HCT116 (cell line): Measurements from ENCODE around the gene HIPK2.
"Not testable (repeated sequence)": the region's sequence is repeated elsewhere in the genome, so short reads cannot be mapped to it uniquely, and the experiment has no call there.

Experiments
- CTCF ChIP-seq, 3 experiments: fragments of 200-600 bp in 1 of 3; sonication (generic) in 1 of 3; IDR thresholded peaks in 2 of 3; conservative IDR thresholded peaks in 1 of 3; 2 replicates each; pipeline ENCODE4 v1.5.1; 2012 to 2017; ENCODE audit warnings: low read depth in 2 of 3, low read length in 2 of 3, antibody characterized with exemption in 1 of 3, borderline replicate concordance in 1 of 3, control low read depth in 1 of 3, mild to moderate bottlenecking in 1 of 3, mixed read lengths in 1 of 3, mixed run types in 1 of 3, moderate library complexity in 1 of 3; ENCODE audit not compliant: insufficient read depth in 1 of 3
- POLR2A ChIP-seq: IDR thresholded peaks from 2 replicates; pipeline ENCODE4 v1.7.0; 2011; ENCODE audit warnings: borderline replicate concordance; ENCODE audit not compliant: insufficient read depth, insufficient read length; ENCODE audit errors: extremely low read depth
- POLR2AphosphoS5 ChIP-seq: IDR thresholded peaks from 2 replicates; pipeline ENCODE4 v1.6.1; 2011; ENCODE audit warnings: mild to moderate bottlenecking, low read depth, low read length, moderate library complexity
- SP1 ChIP-seq: IDR thresholded peaks from 2 replicates; pipeline ENCODE4 v1.6.1; 2012; ENCODE audit warnings: low read depth
- TCF7L2 ChIP-seq: IDR thresholded peaks from 2 replicates; pipeline ENCODE4 v1.7.0; 2011; ENCODE audit warnings: borderline replicate concordance, inconsistent platforms; ENCODE audit not compliant: insufficient read depth, insufficient read length; ENCODE audit errors: extremely low read depth
- YY1 ChIP-seq: IDR thresholded peaks from 2 replicates; pipeline ENCODE4 v1.6.1; 2011; ENCODE audit warnings: low read length, low read depth, moderate library complexity, mild to moderate bottlenecking; ENCODE audit not compliant: insufficient replicate concordance; ENCODE audit errors: extremely low read depth
- ZNF274 ChIP-seq: fragments of 200-500 bp; sonication (Bioruptor generic); IDR thresholded peaks from 2 replicates; pipeline ENCODE4 v1.6.1; 2014; ENCODE audit warnings: mild to moderate bottlenecking, low read depth, low read length, inconsistent platforms

- TF ChIP-seq POLR2A, POLR2AphosphoS5, ZNF274, TCF7L2, SP1, YY1: not testable (repeated sequence)
- peak in 1 of 3 experiments; percentile 22; a peak in 1 of 6 replicates for TF ChIP-seq CTCF (IDR thresholded peaks at IDR 0.05 in 2 of 3, conservative IDR thresholded peaks at IDR 0.05 in 1 of 3; ENCODE audit: borderline replicate concordance in 1 of 3, insufficient read depth in 1 of 3, low read depth in 2 of 3, low read length in 2 of 3)
Measured at GRCh38 chr7:139553991-139554700, 223.7 kb downstream of the HIPK2 start.
